ENCODE results near the gene CDCA4.

The CDCA4 gene

GRCh38 chr14:105013150-105013785 is 7.6 kb downstream of the CDCA4 start:
- no peak for DNase-seq (ENCODE audit: low read depth)

DNA sequence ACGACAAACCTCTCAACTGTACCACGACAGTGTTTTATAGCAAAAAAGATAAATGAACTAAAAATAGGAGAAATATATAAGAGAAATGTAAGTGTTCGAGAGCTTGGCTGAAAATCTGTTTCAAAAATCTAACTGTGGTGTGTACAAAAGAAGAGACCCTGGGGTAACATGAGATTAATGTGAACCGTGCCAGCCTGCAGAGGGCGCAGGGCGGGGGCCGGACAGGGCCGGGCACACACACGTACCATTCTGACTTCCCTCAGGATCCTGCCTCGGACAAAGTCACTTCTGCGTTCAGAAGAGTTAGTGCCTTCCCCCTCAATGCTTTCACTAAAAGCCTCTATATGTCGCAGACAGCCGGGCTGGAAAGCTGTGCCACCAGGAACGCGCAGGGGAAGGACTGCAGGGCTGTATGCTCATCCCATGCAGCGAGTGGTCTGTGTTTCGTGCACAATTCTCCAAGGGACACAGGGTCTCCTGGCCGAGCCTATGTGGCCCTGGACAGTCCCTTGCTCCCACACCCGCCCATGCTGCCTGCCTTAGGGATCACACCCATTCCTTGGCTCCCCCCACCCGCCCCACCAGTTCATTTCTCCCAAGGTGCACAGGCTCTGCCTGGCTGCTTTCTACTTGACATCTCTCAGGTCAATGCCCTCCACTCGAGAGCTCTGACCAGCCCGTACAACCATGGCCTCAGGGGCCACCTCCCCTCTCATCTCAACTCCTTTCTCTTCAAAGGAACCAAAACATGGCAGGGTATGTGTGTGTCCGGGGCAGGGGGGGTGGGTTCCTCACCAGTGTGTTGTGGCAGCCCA is 8.5 kb downstream of the CDCA4 start:
- no peak for DNase-seq (ENCODE audit: low read depth)

- DNase-seq (ENCODE audit: low read depth), result no peak
These were observed 9.4 kb downstream of the CDCA4 start for GRCh38 chr14:105011312-105011990.

DNA sequence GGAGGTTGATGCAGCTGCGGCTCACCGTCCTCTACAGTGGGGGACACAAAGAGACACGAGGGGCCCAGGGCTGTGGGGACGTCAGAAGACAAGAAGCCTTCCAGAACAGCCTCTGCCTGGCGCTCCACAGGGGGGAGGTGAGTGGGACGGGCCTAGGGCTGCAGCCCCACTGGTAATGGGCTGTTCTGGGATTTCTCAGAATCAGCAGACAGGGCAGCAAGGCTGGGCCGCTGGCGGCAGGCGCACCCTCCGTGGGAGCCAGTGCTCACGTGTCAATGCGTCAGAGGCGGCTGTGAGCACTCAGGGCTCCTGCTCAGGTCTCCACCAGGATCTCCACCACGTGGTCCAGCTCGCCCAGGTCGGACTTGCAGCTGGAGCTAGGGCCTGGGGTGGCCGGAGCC is 10.0 kb downstream of the CDCA4 start:
- no peak for DNase-seq (ENCODE audit: low read depth)

- no peak for DNase-seq (ENCODE audit: low read depth)
These were observed 10.8 kb downstream of the CDCA4 start for GRCh38 chr14:105010106-105010505.

DNA sequence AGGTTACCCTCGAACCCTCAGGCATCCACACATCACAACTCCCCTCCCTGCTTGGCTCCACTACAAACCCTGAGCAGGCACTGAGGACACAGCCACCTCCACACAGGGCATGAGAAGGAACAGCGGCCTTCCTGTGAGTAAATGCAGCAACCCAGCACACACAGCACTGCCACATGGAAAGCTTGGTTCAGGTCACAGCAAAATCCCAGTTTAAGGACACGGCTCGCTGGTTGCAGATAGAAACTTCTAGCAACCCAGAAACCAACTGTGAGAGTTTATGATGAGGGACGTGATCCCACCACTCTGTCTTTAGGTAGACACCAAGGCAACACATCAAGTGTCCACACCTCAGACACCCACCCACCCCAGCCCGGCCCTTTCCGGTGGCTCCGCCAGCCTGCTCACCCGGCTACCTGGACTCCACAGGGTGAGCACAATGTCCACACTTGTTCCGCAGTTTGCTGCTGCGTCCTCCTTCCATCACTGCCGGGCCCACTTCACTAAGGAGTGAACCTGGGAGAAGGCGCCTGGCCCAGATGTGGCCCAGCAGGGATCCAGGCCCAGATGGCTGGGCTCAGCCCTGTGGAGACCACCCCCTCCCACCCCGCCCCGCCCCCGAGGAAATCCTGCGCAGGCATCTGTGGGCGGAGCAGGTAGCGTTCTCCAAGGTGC is 13.2 kb downstream of the CDCA4 start:
- no peak for DNase-seq (ENCODE audit: low read depth)

DNA sequence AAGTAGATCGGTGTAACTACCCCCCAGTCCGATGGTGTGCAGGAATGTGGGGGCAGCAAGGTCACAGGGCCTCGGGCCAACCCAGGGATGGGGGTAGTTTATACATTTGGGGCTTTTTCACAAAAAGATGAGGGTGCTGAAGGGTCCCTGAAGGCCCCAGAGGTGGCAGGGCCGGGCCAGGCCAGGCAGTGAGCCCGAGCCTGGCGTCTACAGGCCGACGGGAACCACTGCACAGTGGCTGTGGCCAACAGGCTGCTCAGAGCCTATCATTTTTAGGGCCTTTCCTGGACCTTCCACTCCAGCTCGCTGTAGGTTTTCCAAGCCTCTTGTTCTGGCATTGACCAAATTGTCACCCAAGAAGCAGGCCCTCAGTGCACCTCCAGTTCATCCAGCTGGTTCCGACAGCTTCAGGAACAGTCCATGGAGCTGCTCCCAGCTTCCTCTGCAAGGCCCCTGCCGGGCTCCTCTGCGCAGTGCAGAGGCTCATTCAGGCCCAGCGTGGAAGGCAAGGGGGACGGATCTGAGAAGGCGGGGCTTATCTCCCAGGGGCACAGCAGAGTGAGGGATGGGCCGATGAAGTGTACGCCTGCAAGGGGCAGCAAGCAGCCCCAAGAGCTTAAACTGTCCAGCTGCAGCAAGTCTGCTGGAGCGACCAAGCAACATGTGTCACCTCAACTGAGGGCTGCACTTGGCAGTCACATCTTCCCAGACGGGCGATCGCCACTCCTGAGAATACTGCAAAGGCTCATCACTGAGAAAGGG is 13.9 kb downstream of the CDCA4 start:
- no peak for DNase-seq (ENCODE audit: low read depth)

DNA sequence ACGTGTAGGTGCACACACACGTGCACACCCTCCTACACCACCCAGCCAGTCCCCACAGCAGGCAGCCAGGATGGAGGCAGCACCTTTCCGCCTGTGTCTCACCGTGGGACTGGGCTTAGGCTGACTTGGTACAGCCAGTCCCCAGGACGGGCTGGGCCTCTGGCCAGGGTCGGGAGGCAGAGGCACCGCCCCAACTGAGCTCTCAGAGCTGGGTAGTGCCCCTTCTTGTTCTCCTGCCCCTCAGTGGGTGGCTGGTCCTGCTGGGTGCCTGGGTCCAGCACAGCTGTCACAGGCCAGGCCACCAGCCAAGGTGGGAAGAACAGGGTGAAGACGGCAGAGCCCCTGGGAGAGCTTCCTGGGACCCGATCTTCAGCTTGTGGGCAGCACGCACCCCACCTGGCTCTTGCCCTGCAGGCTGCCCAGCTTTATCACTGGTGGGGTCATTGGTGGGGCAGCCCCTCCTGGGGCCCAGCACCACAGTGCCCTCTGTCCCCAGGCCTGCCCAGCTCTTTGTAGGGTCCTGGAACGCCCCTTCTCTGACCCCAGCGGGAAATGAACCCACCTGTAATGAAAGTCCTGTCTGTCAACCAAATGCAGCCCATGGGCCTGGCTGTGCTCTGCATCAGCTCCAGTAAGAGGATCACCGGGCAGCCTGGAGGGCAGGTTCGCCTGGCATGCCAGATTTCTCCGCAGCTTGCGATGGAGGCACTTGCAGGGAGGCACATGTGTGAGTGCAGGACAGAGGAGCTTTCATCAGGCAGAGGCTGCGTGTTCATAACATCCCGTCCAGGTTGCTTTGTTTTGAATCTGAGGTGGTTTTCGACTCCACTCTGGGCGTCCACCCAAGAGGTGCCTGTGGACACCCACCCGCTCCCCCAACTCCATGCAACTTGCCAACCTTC is 14.7 kb downstream of the CDCA4 start:
- DNase-seq (ENCODE audit: low read depth), result no peak

DNA sequence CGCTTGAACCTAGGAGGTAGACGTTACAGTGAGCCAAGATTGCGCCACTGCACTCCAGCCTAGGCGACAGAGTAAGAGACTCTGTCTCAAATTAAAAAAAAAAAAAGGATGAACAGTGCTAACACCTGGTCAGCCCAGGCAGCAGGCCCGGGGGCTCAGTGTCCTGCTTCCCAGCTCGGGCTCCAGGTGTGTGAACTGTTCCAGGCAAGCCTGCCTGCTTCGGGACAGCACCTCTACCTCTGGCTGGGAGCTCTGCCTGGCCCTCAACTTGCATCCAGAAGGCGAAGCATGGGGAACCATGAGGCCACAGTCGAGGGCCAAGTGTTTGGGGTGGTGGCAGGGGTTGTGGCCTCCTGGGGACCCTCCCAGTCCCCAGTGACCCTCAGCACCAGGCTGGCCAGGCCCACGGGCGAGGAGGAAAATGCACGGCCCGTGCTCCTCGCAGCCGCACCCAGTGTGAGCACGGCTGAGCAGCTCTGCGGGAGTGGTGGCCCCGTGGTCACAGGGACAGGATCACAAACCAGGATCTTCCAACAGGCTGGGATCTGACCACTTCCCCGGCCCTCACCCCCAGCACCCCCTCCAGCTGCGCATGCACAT is 15.5 kb downstream of the CDCA4 start:
- DNase-seq (ENCODE audit: low read depth), result no peak

- no peak for DNase-seq (ENCODE audit: low read depth)
These were observed 21.5 kb downstream of the CDCA4 start for GRCh38 chr14:104999361-104999760.

DNA sequence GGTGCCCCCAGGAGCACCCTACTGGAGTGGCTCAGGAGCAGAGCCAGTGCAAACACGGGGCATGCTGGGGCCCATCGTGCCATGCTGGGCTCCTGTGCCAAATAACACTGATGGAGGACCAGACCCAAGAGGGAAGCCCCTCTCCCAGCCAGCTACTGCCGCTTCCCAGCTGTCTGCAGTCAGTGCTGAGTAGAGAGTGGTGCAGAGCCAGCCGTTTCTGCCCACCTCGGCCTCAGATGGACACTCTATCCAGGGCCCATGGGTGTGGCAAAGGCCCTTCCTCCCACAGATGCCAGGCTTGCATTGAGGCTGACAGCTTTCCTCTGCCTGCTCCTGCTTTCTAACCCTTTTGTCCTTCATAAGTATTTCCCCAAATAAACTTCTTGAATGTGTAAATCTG is 22.1 kb downstream of the CDCA4 start:
- no peak for DNase-seq (ENCODE audit: low read depth)

- DNase-seq (ENCODE audit: low read depth), result no peak
These were observed 24.4 kb downstream of the CDCA4 start for GRCh38 chr14:104996483-104996882.

- DNase-seq (ENCODE audit: low read depth), result no peak
These were observed 24.9 kb downstream of the CDCA4 start for GRCh38 chr14:104996032-104996431.

- no peak for DNase-seq (ENCODE audit: low read depth)
These were observed 25.9 kb downstream of the CDCA4 start for GRCh38 chr14:104994978-104995377.

DNA sequence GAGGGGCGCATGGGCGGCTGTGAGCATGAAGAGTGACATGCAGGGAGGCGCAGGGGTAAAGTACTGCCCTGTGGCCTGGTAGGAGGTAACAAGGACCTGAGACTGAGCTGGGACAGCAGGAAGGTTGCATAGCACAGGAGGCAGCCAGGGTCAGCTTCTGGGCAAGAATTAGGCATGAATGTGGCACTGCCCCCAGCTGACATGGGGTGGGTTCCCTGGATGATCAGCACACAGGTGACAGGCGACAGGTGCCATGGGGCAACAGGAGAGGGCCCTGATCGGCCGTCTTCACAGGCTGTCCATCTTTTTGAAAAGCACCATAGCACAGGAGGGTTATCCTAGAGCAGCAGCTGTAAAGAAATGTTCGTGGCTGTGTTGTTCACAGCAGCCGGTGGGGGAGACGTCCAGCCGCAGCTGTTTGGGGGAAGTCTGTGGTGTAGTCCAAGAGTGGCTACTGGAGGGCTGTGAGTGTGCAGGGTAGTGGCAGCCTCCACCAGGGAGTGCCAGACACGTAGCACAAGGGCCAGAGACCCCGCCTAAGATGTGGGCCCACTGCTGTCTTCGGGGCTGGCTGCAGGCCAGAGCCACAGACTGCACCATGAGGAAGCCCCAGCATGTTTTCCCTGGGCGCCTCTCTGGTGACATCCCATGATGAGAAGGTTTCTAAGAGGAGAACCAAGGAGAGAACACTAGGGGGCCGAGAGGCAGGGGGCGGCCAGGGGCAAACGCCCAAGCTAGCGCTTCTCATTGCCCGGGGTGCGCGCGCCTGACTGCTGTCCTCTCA is 26.9 kb downstream of the CDCA4 start:
- no peak for DNase-seq (ENCODE audit: low read depth)

- DNase-seq (ENCODE audit: low read depth), result no peak
These were observed 27.6 kb downstream of the CDCA4 start for GRCh38 chr14:104993306-104993705.

DNA sequence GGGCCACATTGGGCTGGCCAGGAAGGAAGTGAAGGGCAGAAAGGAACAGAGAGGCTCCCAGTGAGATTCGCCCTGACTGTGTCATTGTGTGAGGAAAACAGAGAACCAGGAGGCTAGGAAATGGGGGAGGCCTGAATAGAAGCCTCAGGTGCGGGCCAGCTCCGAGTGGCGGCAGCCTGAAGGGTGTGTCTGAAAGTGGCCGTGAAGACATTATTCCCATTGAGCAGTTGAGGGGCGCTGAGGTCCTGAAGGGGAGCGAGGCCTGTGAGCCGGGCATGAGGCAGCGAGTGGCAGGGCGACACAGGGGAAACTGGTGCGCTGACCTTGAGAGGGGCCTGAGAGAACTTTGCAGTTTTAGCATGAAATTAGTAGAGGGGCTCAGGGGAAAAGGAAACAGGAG is 28.4 kb downstream of the CDCA4 start:
- DNase-seq (ENCODE audit: low read depth), result no peak

DNA sequence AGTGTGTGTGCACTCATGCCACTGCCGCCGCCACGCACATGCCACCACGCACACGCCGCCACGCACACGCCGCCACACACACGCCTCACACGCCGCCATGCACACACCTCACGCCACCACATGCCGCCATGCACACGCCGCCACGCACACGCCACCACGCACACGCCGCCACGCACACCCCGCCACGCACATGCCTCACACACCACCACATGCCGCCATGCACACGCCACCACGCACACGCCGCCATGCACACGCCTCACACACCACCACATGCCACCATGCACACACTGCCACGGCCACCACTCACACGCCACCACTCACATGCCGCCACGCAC is 29.0 kb downstream of the CDCA4 start:
- DNase-seq (ENCODE audit: low read depth), result no peak

GRCh38 chr14:104989951-104990303 is 31.0 kb downstream of the CDCA4 start:
- DNase-seq (ENCODE audit: low read depth), result no peak

Data from GM04503 (cell line).